Measurements from ENCODE around the gene ATRN.
A peak's percentile ranks its signal among the peaks of the same experiment; 100 is the strongest.
"Not testable (repeated sequence)": the region's sequence is repeated elsewhere in the genome, so short reads cannot be mapped to it uniquely, and the experiment has no call there.

The ATRN gene

DNA sequence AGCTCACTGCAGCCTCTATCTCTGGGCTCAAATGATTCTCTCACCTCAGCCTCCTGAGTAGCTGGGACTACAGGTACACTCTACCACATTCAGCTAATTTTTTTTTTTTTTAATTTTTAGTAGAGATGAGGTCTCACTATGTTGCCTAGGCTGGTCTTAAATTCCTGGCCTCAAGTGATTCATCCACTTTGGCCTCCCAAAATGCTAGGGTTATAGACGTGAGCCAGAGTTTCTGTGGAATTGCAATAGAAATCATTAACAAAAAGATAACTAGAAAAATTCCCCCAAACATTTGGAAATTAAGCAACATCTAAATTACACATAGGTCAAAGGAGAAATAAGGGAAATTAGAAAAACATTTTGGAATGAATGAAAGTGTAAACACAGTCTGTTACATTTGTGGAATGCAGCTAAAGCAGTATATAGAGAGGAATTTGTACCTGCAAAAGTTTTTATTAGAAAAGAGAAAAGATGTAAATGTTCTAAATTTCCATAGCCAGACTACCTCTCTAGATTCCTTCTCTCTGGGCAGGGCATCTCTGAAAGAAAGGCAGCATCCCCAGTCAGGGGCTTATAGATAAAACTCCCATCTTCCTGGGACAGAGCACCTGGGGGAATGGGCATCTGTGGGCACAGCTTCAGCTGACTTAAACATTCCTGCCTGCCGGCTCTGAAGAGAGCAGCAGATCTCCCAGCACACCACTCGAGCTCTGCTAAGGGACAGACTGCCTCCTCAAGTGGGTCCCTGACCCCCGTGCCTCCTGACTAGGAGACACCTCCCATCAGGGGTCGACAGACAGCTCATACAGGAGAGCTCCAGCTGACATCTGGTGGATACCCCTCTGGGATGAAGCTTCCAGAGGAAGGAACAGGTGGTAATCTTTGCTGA lies 51.3 kb downstream of the ATRN start:
- Mint-ChIP-seq H3K27ac (no peak overlapping the region), H3K9me3 (peaks cover 30% of the 10 kb centered on the region), H3K4me1 (no peaks in the 10 kb centered on the region), H3K36me3 (ENCODE audit: low read depth) (peaks cover 18% of the 10 kb centered on the region), H3K27me3 (no peaks in the 10 kb centered on the region), H3K4me3 (no peak overlapping the region)
- ATAC-seq (no peak), DNase-seq (no peak)

DNA sequence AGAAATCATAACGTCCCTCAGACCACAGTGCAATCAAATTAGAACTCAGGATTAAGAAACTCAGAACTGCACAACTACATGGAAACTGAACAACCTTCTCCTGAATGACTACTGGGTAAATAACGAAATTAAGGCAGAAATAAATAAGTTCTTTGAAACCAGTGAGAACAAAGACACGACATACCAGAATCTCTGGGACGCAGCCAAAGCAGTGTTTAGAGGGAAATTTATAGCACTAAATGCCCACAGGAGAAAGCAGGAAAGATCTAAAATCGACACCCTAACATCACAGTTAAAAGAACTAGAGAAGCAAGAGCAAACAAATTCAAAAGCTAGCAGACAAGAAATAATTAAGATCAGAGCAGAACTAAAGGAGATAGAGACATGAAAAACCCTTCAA lies 53.9 kb downstream of the ATRN start:
- ATAC-seq, H3K27ac Mint-ChIP-seq, H3K4me1 Mint-ChIP-seq, DNase-seq, H3K27me3 Mint-ChIP-seq, H3K4me3 Mint-ChIP-seq: not testable (repeated sequence)
- peaks cover 16% of the 10 kb centered on the region for H3K36me3 Mint-ChIP-seq (ENCODE audit: low read depth)
- H3K9me3 Mint-ChIP-seq: peaks cover 30% of the 10 kb centered on the region

DNA sequence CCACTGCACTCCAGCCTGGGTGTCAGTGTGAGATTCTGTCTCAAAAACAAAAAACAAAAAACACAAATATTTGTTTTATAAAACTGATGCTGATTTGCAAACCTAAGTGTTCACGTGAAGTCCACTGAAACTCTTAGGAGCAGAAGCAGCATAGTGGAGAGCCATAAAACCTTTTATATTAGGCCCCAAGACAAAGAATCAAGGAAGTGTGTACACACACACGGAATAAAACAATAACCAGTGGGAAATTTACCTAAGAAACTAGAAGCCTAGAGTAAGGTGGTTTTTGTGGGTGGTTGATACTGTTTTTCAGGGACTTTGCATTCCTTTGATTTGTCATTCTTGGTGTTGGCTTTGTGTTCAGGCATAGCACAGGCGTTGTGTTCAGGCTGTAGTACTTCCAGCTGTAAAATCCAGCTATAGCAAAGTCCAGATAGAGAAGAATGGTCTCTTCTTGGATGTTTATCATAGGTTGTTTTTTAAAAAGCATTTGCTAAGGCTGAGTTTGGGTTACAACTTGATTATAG lies 61.3 kb downstream of the ATRN start:
- peaks cover 4% of the 10 kb centered on the region for H3K36me3 Mint-ChIP-seq (ENCODE audit: low read depth)
- DNase-seq: no peak
- no peaks in the 10 kb centered on the region for H3K9me3 Mint-ChIP-seq
- peaks cover 3% of the 10 kb centered on the region for H3K4me1 Mint-ChIP-seq
- no peaks in the 10 kb centered on the region for H3K27me3 Mint-ChIP-seq
- ATAC-seq: no peak
- H3K4me3 Mint-ChIP-seq: no peak overlapping the region
- no peak overlapping the region for H3K27ac Mint-ChIP-seq

DNA sequence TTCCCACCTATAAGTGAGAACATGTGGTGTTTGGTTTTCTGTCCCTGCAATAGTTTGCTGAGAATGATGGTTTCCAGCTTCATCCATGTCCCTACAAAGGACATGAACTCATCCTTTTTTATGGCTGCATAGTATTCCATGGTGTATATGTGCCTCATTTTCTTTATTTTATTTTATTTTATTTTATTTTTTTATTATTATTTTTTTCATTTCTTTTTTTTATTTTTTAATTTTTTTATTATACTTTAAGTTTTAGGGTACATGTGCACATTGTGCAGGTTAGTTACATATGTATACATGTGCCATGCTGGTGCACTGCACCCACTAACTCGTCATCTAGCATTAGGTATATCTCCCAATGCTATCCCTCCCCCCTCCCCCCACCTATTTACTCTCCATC lies 66.9 kb downstream of the ATRN start:
- H3K4me1 Mint-ChIP-seq, H3K4me3 Mint-ChIP-seq, ATAC-seq, H3K27me3 Mint-ChIP-seq, H3K9me3 Mint-ChIP-seq, DNase-seq, H3K27ac Mint-ChIP-seq: not testable (repeated sequence)
- H3K36me3 Mint-ChIP-seq (ENCODE audit: low read depth): peaks cover 18% of the 10 kb centered on the region

DNA sequence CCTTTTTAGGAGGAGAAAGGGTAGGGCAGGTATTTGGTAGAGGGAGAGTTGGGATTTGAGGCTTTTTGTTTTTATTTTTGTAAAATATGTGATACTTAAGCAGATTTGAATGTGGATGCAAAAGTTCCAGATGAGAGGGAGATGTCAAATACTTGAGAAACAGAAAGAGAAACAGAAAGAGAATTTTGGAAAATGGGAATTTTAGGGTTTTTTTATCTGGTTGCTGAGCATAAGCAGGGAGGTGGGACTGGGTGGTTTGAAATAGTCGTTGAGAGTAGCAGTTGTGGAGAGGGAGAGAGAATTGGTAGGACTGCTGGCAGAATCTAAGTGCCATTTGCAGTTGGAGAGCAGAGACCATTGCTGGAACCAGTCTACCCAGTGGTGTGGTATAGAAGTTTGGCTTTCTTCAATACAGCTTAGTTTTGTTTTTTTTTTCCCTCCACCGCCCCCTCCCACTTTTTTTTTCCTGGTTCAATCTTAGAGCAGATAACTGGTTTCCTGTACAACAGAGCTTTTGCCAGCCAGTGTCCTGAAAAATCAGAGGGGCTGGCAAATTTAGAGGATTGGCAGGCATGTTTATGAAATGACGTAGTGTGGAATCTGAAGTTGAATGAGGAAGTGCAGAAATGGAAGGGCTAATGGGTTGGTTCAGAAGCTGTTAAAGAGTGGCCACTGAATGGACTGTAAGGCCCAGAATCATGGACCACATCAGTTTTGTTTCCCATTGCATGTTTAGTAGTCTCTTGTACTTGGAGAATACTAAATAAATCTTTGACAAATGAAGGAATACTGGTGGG lies 68.7 kb downstream of the ATRN start:
- no peak overlapping the region for H3K27ac Mint-ChIP-seq
- H3K4me1 Mint-ChIP-seq: no peaks in the 10 kb centered on the region
- no peak overlapping the region for H3K4me3 Mint-ChIP-seq
- H3K9me3 Mint-ChIP-seq: no peaks in the 10 kb centered on the region
- ATAC-seq (no peak), DNase-seq (no peak)
- H3K27me3 Mint-ChIP-seq: no peaks in the 10 kb centered on the region
- peaks cover 18% of the 10 kb centered on the region for H3K36me3 Mint-ChIP-seq (ENCODE audit: low read depth)

DNA sequence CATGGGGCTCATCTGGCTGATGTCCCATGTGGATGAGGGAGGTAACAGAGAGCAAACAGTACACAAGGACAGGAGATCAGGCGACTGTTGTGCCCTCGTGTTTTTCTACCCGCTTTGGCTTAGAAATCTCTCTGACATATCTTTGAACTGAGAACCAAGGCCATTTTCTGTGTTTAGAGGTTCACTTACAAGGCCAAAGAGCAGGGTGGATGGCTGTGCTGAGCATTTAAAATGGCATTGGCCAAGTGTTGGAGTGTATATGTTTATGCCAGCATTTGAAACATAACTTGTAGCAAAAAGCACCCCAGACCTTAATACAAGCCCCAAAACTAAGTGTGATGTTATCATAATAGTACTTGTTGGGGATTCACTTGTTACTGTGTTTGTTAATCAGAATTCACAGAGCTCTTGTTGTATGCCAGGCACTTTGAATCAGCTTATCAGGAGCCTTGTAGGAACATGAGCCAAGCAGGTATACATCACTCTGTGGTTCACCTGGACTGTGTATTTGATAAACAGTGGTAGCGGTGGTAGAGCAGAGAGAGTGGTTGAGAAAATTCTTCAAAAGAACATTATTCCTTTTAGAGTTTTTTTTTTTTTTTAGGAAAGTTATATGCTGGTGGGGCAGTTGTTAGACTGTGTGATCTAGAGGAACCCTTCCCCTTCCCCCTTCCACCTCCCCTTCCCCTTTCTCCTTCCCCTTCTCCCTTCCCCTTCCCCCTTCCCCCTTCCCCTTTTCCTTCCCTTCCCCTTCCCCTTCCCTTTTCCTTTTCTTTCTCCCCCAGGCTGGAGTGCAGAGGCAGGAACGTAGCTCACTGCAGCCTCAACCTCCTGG lies 71.3 kb downstream of the ATRN start:
- Mint-ChIP-seq H3K27ac (no peak overlapping the region), H3K27me3 (no peaks in the 10 kb centered on the region), H3K4me1 (no peaks in the 10 kb centered on the region), H3K9me3 (no peaks in the 10 kb centered on the region), H3K36me3 (ENCODE audit: low read depth) (peaks cover 14% of the 10 kb centered on the region), H3K4me3 (no peak overlapping the region)
- DNase-seq (no peak), ATAC-seq (no peak)

DNA sequence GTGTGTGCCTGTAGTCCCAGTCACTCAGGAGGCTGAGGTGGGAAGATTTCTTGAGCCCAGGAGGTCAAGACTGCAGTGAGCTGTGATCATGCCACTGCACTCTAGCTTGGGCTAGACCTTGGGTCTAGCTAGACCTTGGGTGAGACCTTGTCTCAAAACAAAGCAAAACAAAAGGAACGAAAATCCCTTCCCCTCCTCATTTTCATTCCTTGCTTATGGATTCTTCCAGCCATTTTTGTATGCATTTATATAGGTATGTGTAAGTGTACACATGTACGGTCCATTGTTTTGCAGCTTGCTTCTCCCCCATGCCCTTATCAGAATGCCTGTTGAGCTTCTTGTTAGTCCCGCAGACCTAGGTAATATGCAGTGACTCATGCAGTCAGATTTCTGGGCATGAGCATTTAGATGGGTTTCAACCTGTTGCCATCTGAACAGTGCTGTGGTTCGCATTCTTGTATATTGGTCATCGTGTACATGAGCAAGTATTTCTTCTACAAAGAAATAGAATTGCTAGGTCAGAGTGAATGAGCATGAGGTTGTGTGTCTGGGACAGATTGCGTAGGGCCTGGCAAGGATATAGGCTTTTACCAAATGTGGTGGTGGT lies 73.2 kb downstream of the ATRN start:
- no peak for ATAC-seq

DNA sequence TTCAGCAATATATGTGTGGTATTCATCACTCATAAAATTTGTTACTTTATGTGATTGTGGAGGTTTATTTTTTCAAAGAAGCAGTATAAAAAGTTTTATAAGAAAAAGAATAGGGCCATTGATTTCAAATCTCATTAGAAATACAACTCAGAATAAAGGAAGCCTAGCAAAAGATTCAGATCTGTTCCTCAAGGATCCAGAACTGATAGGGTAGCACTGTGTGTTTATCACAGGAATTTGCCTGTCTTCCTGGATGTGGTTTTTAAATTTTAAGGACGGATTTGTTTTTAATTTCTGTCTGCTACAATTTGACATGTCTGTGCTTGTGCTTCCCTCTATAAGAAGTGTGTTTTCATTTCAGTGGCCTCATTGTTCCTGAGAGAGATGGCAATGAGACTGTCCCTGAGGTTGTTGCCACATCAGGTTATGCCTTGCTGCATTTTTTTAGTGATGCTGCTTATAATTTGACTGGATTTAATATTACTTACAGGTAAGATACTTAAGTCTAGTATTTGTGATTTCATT lies 74.6 kb downstream of the ATRN start:
- H3K36me3 Mint-ChIP-seq (ENCODE audit: low read depth): peaks cover 13% of the 10 kb centered on the region
- H3K4me3 Mint-ChIP-seq: no peak overlapping the region
- DNase-seq: no peak
- H3K9me3 Mint-ChIP-seq: no peaks in the 10 kb centered on the region
- H3K4me1 Mint-ChIP-seq: no peaks in the 10 kb centered on the region
- H3K27me3 Mint-ChIP-seq: no peaks in the 10 kb centered on the region
- no peak for ATAC-seq
- no peak overlapping the region for H3K27ac Mint-ChIP-seq

More for the DNA sequence above, 73.2 kb downstream of the ATRN start:
- no peaks in the 10 kb centered on the region for H3K4me1 Mint-ChIP-seq
- no peak overlapping the region for H3K4me3 Mint-ChIP-seq
- H3K9me3 Mint-ChIP-seq: no peaks in the 10 kb centered on the region
- peaks cover 10% of the 10 kb centered on the region for H3K36me3 Mint-ChIP-seq (ENCODE audit: low read depth)
- DNase-seq: no peak
- no peaks in the 10 kb centered on the region for H3K27me3 Mint-ChIP-seq
- H3K27ac Mint-ChIP-seq: no peak overlapping the region

DNA sequence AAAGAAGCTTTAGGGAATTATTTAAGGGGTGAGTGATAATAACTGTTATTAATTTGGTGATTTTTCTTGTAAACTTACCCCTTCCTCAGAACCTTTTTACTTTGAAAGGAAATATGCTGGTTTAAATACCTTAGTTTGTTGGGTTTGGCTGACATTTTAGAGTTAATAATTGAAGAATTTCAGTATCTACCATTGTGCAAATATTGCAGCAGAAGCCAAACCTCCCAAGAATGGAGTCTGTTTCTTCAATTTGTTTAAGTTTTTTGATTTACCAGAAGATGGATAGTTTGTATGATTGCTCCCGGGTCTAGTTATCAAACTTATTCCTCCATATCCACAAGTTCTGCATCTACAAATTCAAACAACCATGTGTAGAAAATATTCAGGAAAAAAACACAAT lies 77.1 kb downstream of the ATRN start:
- DNase-seq (no peak), ATAC-seq (no peak)
- Mint-ChIP-seq H3K36me3 (ENCODE audit: low read depth) (peaks cover 8% of the 10 kb centered on the region), H3K9me3 (no peaks in the 10 kb centered on the region), H3K27ac (no peak overlapping the region), H3K4me3 (no peak overlapping the region), H3K27me3 (no peaks in the 10 kb centered on the region), H3K4me1 (peaks cover 11% of the 10 kb centered on the region)

DNA sequence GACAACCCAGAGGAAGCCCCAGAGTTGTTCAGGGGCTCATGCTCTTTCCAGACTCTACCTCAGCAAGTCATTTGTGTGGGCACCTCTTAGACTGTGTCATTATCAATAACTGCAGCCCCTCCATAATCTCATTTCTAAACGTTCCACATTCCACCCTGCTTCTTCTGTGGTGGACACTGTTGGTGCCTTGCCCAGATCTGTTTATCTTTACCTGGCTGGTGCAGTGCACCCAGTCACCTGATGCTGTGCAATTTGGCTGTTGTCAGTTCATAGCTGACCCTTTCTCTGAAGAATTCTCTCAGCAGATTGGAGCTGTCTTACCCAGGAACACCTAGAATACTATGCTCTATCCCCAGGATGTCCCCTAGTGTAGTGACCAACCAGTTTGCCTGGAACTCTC lies 80.0 kb downstream of the ATRN start:
- Mint-ChIP-seq H3K4me3 (no peak overlapping the region), H3K27me3 (no peaks in the 10 kb centered on the region), H3K4me1 (peaks cover 11% of the 10 kb centered on the region), H3K9me3 (no peaks in the 10 kb centered on the region), H3K27ac (no peak overlapping the region), H3K36me3 (ENCODE audit: low read depth) (peaks cover 10% of the 10 kb centered on the region)
- DNase-seq (no peak), ATAC-seq (no peak)

DNA sequence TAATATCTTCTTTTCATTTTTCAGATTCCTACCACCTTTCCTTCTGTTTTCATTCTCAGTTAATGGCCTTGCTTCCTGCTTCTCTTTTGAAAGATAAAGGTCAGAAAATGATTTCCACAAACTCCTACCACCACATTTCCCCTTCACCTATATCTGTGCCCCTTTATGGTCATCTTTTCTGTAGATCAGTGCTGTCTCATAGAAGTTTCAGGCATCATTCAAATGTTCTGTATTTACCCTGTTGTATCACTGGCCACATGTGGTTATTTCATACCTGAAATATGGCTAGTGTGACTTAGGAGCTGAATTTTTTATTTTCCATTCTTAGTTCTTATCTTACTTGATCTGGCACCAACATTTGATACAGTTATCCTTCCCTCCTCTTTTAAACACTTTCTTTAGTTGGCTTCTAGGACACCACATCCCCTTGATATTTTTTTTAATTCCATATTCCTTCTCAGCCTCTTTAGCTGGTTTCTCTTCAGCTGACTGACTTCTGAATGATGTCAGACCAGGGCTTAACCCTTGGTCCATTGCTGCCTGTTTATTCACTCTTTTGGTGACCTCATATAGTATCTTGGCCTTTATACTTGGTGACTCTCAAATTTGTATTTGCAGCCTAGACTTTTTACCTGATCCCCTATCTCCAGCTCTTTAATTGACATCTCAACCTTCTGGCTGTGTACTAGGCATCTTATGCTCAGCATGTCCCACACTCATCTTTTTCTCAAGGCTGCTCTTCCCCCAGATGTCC lies 81.0 kb downstream of the ATRN start:
- H3K9me3 Mint-ChIP-seq: no peaks in the 10 kb centered on the region
- peak; percentile 63 for ATAC-seq
- H3K4me1 Mint-ChIP-seq: peaks cover 11% of the 10 kb centered on the region
- no peaks in the 10 kb centered on the region for H3K27me3 Mint-ChIP-seq
- H3K4me3 Mint-ChIP-seq: no peak overlapping the region
- DNase-seq: no peak
- H3K36me3 Mint-ChIP-seq (ENCODE audit: low read depth): peaks cover 10% of the 10 kb centered on the region
- H3K27ac Mint-ChIP-seq: peak overlapping the region; percentile 3

DNA sequence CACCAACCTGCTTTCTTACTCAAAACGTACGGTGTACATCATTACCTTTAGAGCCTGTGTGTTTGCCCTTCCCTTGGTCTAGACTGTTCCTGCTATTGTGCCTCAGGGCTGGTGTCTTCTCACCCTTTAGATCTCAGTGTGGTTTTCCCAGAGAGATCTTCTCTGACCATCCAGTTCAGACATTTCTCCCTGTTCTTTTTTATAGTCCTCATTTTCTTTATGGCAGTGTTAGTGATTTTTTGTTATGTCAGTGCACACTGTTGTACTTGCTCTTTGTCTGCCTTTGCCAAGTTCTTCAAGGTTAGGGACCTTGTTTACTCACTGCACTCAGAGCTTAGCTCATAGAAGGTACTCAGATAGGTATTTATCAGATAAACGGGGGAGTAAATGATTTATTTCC lies 82.8 kb downstream of the ATRN start:
- DNase-seq: no peak
- Mint-ChIP-seq H3K27me3 (no peaks in the 10 kb centered on the region), H3K4me1 (peaks cover 11% of the 10 kb centered on the region), H3K27ac (no peak overlapping the region), H3K4me3 (no peak overlapping the region), H3K36me3 (ENCODE audit: low read depth) (peaks cover 7% of the 10 kb centered on the region), H3K9me3 (no peaks in the 10 kb centered on the region)
- no peak for ATAC-seq

DNA sequence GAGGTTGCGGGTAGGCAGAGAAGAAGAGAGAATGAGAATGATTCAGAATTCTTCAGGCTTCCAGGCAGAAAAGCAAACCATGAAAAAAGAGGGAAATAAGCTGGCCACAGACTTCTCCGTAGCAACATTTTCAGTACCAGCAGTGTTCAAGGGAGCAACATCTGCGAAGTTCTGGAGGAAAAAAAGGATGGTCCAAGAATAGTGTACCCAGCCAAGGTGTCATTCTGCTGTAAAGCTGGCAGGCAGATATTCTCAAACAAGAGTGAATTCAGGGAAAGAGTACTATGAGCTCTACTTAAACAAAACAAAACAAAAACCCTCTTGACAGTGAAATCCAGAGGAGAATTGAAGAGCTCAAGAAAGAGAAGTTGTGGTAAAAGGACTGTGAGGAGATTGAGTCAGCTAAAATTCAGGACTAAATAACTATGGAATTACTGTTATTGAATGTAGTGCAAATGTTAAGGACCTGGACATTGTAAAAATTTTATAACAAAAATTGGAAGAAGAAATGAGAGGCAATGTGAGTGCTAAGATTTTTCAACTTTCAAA lies 86.5 kb downstream of the ATRN start:
- ATAC-seq (no peak), DNase-seq (no peak)
- Mint-ChIP-seq H3K27ac (no peak overlapping the region), H3K36me3 (ENCODE audit: low read depth) (peaks cover 4% of the 10 kb centered on the region), H3K9me3 (no peaks in the 10 kb centered on the region), H3K4me3 (no peak overlapping the region), H3K4me1 (peaks cover 1% of the 10 kb centered on the region), H3K27me3 (no peaks in the 10 kb centered on the region)
